PC-3 (cell line): ENCODE data around the gene FOXP4. TPM values are rescaled to one million over a fixed set of nuclear protein-coding genes. Genes with fewer than 3 reads are reported as not detected.
A peak's percentile ranks its signal among the peaks of the same experiment; 100 is the strongest.

Experiments used
- ATAC-seq: fragments of 200-7000 bp; cut with Tn5 transposase; 2 replicates; pipeline ENCODE4 v1.9.1; 2020; ENCODE audit warnings: mild to moderate bottlenecking, moderate library complexity
- BruUV-seq: library from RNA; stranded (reverse); fragments of 400-500 nt; replicated peaks from 2 replicates; lab custom pipeline; 2021; lab: Mats Ljungman, UMichigan
- CTCF ChIA-PET: fragments of 300-600 bp; sonication (Branson Sonifier 250); formaldehyde crosslinking; loops from one replicate; lab custom pipeline; 2022; ENCODE audit warnings: antibody characterized with exemption; lab: Charles Lee
- POLR2A ChIA-PET: fragments of 300-600 bp; sonication (Branson Sonifier 250); formaldehyde crosslinking; loops from one replicate; lab custom pipeline; 2022; ENCODE audit warnings: antibody characterized with exemption; ENCODE audit not compliant: unreplicated experiment; lab: Charles Lee
- DNase-seq: peaks from one replicate; pipeline ENCODE4 v3.0.0-alpha.2; 2015
- H2AFZ ChIP-seq: fragments of 300-600 bp; sonication (generic); 2 replicates; pipeline ENCODE4 v1.6.0; 2016; ENCODE audit warnings: antibody characterized with exemption, low read length
- H3F3A ChIP-seq: fragments of 300-600 bp; sonication (generic); one replicate; pipeline ENCODE4 v1.6.0; 2017; ENCODE audit warnings: antibody characterized with exemption, low read length, control low read depth, mild to moderate bottlenecking; ENCODE audit not compliant: unreplicated experiment
- H3K27ac ChIP-seq: fragments of 300-600 bp; sonication (generic); 2 replicates; pipeline ENCODE4 v1.5.1; 2016; ENCODE audit warnings: mild to moderate bottlenecking, low read length
- H3K27me3 ChIP-seq: fragments of 300-600 bp; sonication (generic); 2 replicates; pipeline ENCODE4 v1.6.1; 2016; ENCODE audit warnings: low read length, mixed read lengths
- H3K36me3 ChIP-seq: fragments of 300-600 bp; sonication (generic); 2 replicates; pipeline ENCODE4 v1.6.1; 2016; ENCODE audit warnings: low read depth, mixed run types, low read length, mixed read lengths
- H3K4me1 ChIP-seq: fragments of 300-600 bp; sonication (generic); 2 replicates; pipeline ENCODE4 v1.5.1; 2016; ENCODE audit warnings: low read length; ENCODE audit not compliant: insufficient read depth
- H3K4me2 ChIP-seq: fragments of 300-600 bp; sonication (generic); 2 replicates; pipeline ENCODE4 v1.6.0; 2016; ENCODE audit warnings: low read length
- H3K4me3 ChIP-seq: fragments of 300-600 bp; sonication (generic); 2 replicates; pipeline ENCODE4 v1.5.1; 2016; ENCODE audit warnings: mild to moderate bottlenecking, low read length, mixed read lengths
- H3K79me2 ChIP-seq: fragments of 300-600 bp; sonication (generic); 2 replicates; pipeline ENCODE4 v1.6.1; 2017; ENCODE audit warnings: low read length, mixed read lengths
- H3K9ac ChIP-seq: fragments of 300-600 bp; sonication (generic); 2 replicates; pipeline ENCODE4 v1.6.0; 2016; ENCODE audit warnings: mild to moderate bottlenecking, low read length
- H3K9me2 ChIP-seq: fragments of 300-600 bp; sonication (generic); replicated peaks from 2 replicates; pipeline ENCODE4 v1.6.1; 2016; ENCODE audit warnings: mixed run types, low read length, mixed read lengths
- H3K9me3 ChIP-seq: fragments of 300-600 bp; sonication (generic); 2 replicates; pipeline ENCODE4 v1.6.1; 2016; ENCODE audit warnings: low read length, mixed read lengths
- H4K20me1 ChIP-seq: fragments of 300-600 bp; sonication (generic); 2 replicates; pipeline ENCODE4 v1.6.1; 2016; ENCODE audit warnings: low read length, mixed read lengths
- CTCF ChIP-seq: fragments of 300-600 bp; sonication (generic); conservative IDR thresholded peaks from 2 replicates; pipeline ENCODE4 v1.5.1; 2017; ENCODE audit warnings: antibody characterized with exemption, low read depth, mild to moderate bottlenecking, low read length
- EZH2 ChIP-seq: fragments of 300-600 bp; sonication (generic); IDR thresholded peaks from one replicate; pipeline ENCODE4 v1.6.1; 2017; ENCODE audit warnings: antibody characterized with exemption, mild to moderate bottlenecking, low read length; ENCODE audit not compliant: unreplicated experiment
- EZH2phosphoT487 ChIP-seq: fragments of 300-600 bp; sonication (generic); IDR thresholded peaks from 2 replicates; pipeline ENCODE4 v1.6.1; 2018; ENCODE audit warnings: mild to moderate bottlenecking, antibody characterized with exemption, low read length, borderline replicate concordance
- intact Hi-C: fragments of 100-400 bp; cut with micrococcal nuclease; formaldehyde crosslinking; loops from 2 replicates; pipeline ENCODE4 v1.9.0; 2023
- total RNA-seq: library from RNA; depleted of rRNA; stranded (reverse); fragments of >200 nt; gene quantifications from 2 replicates; pipeline ENCODE4 v1.2.3, GENCODE V29; 2014

FOXP4 gene
- total RNA-seq, 1 experiment from 2014 or later, result 6.7 TPM

DNA sequence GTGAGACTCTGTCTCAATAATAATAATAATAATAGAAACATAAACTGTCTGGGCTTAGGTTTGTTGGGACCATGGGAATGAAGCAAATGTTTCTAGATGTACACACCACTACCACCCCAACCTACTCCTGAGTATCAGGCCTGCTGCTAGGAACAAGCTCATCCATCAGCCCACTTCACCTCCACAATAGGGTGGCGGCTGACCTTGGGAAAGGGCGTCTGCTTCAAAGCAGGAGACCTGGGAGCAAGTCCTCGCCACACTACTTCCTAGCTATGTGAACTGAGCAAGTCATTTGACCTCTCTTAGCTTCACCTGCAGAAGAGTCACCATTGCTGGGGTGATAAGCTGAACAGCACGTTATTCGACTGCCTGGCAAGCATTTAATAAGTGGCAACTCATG, 3.1 kb upstream of the FOXP4 start:
- DNase-seq (no peak), ATAC-seq (no peak)
- H2AFZ ChIP-seq, result no peak overlapping the region
- ChIA-PET CTCF (no interaction called here), POLR2A (no interaction called here)
- no peak overlapping the region for H3K9ac ChIP-seq
- H4K20me1 ChIP-seq, result peaks cover 4% of the 10 kb centered on the region; the same call in 1 of the 2 replicates
- no peak for TF ChIP-seq CTCF
- no peak for TF ChIP-seq EZH2
- TF ChIP-seq EZH2phosphoT487, result no peak
- H3K27ac ChIP-seq, result no peak overlapping the region
- intact Hi-C loops, result no loop called here
- H3K9me3 ChIP-seq, result no peaks in the 10 kb centered on the region
- BruUV-seq, result no TSS peak
- no peaks in the 10 kb centered on the region for H3K36me3 ChIP-seq
- H3K79me2 ChIP-seq, result peaks cover 23% of the 10 kb centered on the region
- H3F3A ChIP-seq, result no peaks in the 10 kb centered on the region
- H3K4me2 ChIP-seq, result no peak overlapping the region
- no peaks in the 10 kb centered on the region for H3K27me3 ChIP-seq
- no peaks in the 10 kb centered on the region for H3K9me2 ChIP-seq
- H3K4me3 ChIP-seq, result no peak overlapping the region
- H3K4me1 ChIP-seq, result peaks cover 12% of the 10 kb centered on the region; the same call in 1 of the 2 replicates

- H3K79me2 ChIP-seq, result peaks cover 42% of the 10 kb centered on the region
- POLR2A ChIA-PET, result no interaction called here
- H3K4me1 ChIP-seq, result peaks cover 15% of the 10 kb centered on the region; the same call in 1 of the 2 replicates
- H3K36me3 ChIP-seq, result no peaks in the 10 kb centered on the region
- H3K4me2 ChIP-seq, result peak overlapping the region; percentile 92
- peak overlapping the region; percentile 25 for H3K27ac ChIP-seq
- no peaks in the 10 kb centered on the region for H3K27me3 ChIP-seq
- ATAC-seq (no peak), DNase-seq (no peak)
- CTCF ChIA-PET, result no interaction called here
- peak overlapping the region; percentile 85 for H3K9ac ChIP-seq
- BruUV-seq, result TSS peak; percentile 50
- H4K20me1 ChIP-seq, result peaks cover 12% of the 10 kb centered on the region; the same call in 1 of the 2 replicates
- intact Hi-C loops, result no loop called here
- TF ChIP-seq CTCF (no peak), EZH2phosphoT487 (no peak), EZH2 (no peak)
- H3K9me3 ChIP-seq, result no peaks in the 10 kb centered on the region
- peak overlapping the region; percentile 84 for H3K4me3 ChIP-seq
- H3F3A ChIP-seq, result no peaks in the 10 kb centered on the region
- H2AFZ ChIP-seq, result peak overlapping the region; percentile 90
- H3K9me2 ChIP-seq, result no peaks in the 10 kb centered on the region
Observed at GRCh38 chr6:41545247-41545702, 906 bp upstream of the FOXP4 start.

DNA sequence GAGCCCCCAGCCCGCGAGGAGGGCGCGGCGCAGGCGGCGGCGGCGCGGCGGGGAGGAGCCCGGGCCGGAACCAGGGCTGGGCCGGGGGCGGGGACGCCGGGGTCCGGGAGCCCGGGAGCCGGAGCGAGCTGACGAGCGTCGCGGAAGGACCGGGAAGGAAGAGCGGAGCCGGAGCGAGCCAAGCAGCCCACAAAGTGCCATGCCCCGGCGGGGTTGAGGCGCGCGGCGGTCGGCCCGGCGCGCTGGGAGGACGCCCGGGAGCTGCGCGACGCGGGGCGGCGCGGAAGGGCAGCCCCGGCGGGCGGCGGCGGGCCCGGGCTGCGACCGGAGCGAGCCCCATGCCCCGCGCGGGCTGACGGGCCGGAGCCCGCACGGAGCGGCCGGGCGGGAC, 289 bp downstream of the FOXP4 start:
- H3K27ac ChIP-seq, result no peak overlapping the region
- H4K20me1 ChIP-seq, result peaks cover 13% of the 10 kb centered on the region; the same call in 1 of the 2 replicates
- intact Hi-C loops, result no loop called here
- peaks cover 15% of the 10 kb centered on the region; the same call in 1 of the 2 replicates for H3K4me1 ChIP-seq
- DNase-seq (peak; percentile 50), ATAC-seq (peak; percentile 60)
- POLR2A ChIA-PET, result no interaction called here
- peak overlapping the region; percentile 100 for H3K4me3 ChIP-seq
- H3K9me3 ChIP-seq, result no peaks in the 10 kb centered on the region
- no peaks in the 10 kb centered on the region for H3K27me3 ChIP-seq
- TF ChIP-seq CTCF, result no peak
- no peak for TF ChIP-seq EZH2phosphoT487
- TF ChIP-seq EZH2, result no peak
- H3K9me2 ChIP-seq, result no peaks in the 10 kb centered on the region
- no peaks in the 10 kb centered on the region for H3F3A ChIP-seq
- H3K4me2 ChIP-seq, result peak overlapping the region; percentile 99; the same call in 1 of the 2 replicates
- no peaks in the 10 kb centered on the region for H3K36me3 ChIP-seq
- peaks cover 53% of the 10 kb centered on the region for H3K79me2 ChIP-seq
- H3K9ac ChIP-seq, result no peak overlapping the region; the same call in 1 of the 2 replicates
- H2AFZ ChIP-seq, result no peak overlapping the region
- CTCF ChIA-PET, result no interaction called here
- no TSS peak for BruUV-seq
